WI38 (cell line): ENCODE data around the gene ELOA.

Source experiments
- H3K4me3 ChIP-seq: 2 replicates; pipeline ENCODE4 v1.5.1; 2011; ENCODE audit warnings: low read depth, mild to moderate bottlenecking, control low read depth, low read length
- TF ChIP-seq, protein P1 (sequence below): IDR thresholded peaks from 2 replicates; pipeline ENCODE4 v1.5.1; 2012; ENCODE audit warnings: low read depth, mild to moderate bottlenecking, control low read depth, low read length

Gene ELOA

DNA sequence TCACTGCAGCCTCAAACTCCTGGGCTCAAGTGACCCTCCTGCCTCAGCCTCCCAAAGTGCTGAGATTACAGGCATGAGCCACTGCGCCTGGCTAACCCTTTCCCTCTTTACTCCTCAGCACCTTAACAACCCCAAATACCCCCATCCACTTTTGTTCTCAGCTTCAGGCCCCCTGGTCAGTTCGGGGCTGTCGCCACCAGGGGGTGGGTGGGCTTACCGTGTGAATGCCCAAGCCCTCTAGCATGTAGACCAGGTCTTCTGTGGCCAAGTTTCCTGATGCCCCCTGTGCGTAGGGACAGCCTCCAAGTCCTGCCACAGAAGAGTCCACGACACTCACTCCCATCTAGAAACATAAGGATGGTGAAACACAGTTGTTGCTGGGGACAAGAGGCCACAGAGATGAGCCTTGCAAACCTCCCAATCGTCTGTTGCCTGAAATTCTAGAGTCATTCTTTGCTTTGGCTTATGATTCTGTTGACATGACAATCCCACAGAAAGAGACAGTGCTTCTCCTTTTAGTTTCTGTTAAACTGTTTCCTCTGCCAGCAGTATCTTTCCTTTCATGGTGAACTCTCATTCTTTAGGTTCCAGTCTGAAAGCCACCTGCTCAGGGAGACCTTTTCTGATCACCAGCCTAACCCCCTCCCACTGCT lies 61.0 kb downstream of the ELOA start:
- H3K4me3 ChIP-seq: no peak overlapping the region
- TF ChIP-seq, protein P1, sequence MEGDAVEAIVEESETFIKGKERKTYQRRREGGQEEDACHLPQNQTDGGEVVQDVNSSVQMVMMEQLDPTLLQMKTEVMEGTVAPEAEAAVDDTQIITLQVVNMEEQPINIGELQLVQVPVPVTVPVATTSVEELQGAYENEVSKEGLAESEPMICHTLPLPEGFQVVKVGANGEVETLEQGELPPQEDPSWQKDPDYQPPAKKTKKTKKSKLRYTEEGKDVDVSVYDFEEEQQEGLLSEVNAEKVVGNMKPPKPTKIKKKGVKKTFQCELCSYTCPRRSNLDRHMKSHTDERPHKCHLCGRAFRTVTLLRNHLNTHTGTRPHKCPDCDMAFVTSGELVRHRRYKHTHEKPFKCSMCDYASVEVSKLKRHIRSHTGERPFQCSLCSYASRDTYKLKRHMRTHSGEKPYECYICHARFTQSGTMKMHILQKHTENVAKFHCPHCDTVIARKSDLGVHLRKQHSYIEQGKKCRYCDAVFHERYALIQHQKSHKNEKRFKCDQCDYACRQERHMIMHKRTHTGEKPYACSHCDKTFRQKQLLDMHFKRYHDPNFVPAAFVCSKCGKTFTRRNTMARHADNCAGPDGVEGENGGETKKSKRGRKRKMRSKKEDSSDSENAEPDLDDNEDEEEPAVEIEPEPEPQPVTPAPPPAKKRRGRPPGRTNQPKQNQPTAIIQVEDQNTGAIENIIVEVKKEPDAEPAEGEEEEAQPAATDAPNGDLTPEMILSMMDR: no peak

DNA sequence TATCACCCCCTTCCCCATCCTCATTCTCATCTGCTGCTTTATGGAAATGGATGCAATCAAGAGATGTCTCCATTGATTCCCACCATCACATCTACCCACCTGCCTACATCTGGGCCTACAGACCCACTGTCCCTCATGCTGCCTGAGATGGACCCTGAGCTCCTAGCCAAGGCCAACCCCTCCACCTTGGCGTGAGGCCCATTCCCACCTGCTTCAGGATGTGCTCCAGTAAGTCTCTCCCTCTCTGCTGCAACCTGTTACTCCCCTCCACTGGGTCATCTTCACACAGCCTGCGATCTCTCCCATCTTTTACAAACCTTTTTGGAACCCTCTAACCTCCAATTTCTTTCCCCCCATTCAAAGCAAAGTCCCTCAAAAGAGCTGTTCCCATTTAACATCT lies 61.8 kb downstream of the ELOA start:
- TF ChIP-seq, protein P1: no peak

DNA sequence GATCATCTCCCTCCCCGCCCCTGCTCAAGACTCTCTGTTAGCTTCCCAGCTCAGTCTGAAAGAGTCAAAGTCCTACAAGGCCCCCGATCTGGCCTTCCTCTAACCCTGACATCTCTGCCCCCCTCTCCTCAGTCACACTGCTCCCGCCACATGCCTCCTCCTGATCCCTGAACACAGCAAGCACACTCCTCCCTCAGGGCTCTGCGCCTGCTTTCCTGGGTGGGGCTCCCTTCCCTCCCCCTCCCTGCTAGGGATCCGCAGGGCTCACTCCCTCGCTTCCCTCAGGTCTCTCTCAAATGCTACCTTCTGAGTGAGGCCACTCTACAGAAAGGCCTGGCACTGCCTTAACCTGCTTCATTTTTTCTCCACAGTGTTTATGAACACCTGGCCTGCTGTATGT lies 63.0 kb downstream of the ELOA start:
- no peak overlapping the region for H3K4me3 ChIP-seq
- TF ChIP-seq, protein P1: no peak

More for the DNA sequence above, 61.8 kb downstream of the ELOA start:
- no peak overlapping the region for H3K4me3 ChIP-seq

DNA sequence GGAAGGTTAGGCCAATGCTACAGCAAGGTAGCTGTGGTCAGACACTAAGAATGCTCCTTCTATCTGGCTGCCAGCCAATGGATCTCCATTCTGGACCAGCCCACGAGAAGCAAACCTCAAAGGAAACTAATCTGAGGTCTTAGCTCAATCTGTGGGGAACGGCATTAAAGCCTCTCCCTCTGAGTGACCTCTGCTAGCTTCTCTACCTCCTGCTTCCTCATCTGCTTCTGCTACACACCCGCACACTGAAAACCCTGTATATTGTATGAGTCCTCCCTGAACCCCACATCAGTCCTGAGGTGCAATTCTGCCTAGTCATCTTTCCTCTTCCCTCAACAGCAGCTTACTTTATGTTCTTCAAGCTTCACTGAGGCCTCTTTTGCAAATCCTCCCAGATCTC lies 64.2 kb downstream of the ELOA start:
- TF ChIP-seq, protein P1: no peak
- H3K4me3 ChIP-seq: no peak overlapping the region

DNA sequence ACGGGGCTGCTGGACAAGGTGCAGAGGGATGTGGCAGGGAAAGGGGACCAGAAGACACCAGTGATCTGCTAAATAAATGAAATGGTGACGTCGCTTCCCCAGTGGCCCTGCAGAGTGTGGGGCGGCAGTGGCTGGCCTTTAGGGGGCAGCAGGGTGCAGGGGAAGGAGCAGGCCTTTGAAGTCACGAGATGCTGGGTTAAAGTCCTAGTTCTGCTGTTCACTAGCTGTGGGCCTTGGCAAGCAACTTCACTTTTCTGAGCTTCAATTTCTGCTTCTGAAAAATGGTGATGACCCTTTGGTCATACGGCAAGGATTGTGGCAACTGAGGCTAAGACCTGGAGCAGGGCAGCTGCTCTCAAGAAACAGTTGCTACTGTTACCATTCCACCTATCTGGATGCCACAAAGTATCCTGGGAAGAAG lies 66.5 kb downstream of the ELOA start:
- TF ChIP-seq, protein P1: peak; percentile 90

DNA sequence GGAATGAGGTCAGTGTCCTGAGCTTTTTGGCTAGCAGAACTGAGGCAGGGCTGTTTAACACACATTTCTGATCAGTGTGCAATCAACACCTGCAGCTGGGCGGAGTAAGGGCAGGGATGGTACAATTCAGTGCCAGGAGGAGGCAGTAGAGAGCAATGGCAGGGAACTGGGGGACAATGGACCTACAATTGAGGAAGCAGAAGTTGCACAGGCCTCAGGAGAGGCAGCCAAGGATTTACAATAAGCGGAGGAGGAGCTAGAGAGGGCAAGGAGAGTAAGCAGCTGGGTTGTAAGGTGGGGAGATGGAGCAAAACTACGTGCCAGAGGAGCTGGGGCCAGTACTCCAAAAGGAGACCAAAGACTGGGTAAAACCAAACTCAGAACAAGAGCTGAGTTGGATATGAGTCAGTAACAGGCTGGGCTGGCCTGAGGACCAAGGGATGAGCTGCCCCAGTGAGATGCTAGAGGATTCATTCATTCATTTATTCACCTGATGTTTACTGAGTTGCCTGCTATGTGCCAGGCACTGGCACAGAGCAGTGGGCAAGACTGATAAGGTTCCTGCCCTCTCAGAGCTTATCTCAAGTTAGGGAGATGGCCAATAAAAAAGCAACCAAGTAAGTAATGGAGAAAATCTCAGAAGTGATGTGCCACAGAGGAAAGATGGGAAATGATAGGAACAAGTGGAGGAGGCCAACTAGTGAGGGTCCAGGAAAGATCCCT lies 67.7 kb downstream of the ELOA start:
- TF ChIP-seq, protein P1: peak; percentile 69

More for the DNA sequence above, 66.5 kb downstream of the ELOA start:
- H3K4me3 ChIP-seq: no peak overlapping the region

More for the DNA sequence above, 67.7 kb downstream of the ELOA start:
- no peak overlapping the region for H3K4me3 ChIP-seq
